GM12872 (cell line): ENCODE measurements around the gene MMEL1.

Experiments used
- TF ChIP-seq, protein P1 (sequence below): IDR thresholded peaks from 3 replicates; pipeline ENCODE4 v1.5.1; 2011; ENCODE audit warnings: low read depth, mild to moderate bottlenecking, low read length, moderate library complexity; ENCODE audit not compliant: insufficient read depth

The MMEL1 gene

GRCh38 chr1:2595261-2595811 lies 37.5 kb downstream of the MMEL1 start:
- TF ChIP-seq, protein P1, sequence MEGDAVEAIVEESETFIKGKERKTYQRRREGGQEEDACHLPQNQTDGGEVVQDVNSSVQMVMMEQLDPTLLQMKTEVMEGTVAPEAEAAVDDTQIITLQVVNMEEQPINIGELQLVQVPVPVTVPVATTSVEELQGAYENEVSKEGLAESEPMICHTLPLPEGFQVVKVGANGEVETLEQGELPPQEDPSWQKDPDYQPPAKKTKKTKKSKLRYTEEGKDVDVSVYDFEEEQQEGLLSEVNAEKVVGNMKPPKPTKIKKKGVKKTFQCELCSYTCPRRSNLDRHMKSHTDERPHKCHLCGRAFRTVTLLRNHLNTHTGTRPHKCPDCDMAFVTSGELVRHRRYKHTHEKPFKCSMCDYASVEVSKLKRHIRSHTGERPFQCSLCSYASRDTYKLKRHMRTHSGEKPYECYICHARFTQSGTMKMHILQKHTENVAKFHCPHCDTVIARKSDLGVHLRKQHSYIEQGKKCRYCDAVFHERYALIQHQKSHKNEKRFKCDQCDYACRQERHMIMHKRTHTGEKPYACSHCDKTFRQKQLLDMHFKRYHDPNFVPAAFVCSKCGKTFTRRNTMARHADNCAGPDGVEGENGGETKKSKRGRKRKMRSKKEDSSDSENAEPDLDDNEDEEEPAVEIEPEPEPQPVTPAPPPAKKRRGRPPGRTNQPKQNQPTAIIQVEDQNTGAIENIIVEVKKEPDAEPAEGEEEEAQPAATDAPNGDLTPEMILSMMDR = no peak

GRCh38 chr1:2594641-2595131 lies 38.1 kb downstream of the MMEL1 start:
- TF ChIP-seq, protein P1 = no peak

- TF ChIP-seq, protein P1 = no peak
These were observed 38.7 kb downstream of the MMEL1 start for GRCh38 chr1:2594001-2594640.

- TF ChIP-seq, protein P1 = no peak
These were observed 39.5 kb downstream of the MMEL1 start for GRCh38 chr1:2593251-2593878.

- TF ChIP-seq, protein P1 = no peak
These were observed 40.1 kb downstream of the MMEL1 start for GRCh38 chr1:2592672-2593071.

DNA sequence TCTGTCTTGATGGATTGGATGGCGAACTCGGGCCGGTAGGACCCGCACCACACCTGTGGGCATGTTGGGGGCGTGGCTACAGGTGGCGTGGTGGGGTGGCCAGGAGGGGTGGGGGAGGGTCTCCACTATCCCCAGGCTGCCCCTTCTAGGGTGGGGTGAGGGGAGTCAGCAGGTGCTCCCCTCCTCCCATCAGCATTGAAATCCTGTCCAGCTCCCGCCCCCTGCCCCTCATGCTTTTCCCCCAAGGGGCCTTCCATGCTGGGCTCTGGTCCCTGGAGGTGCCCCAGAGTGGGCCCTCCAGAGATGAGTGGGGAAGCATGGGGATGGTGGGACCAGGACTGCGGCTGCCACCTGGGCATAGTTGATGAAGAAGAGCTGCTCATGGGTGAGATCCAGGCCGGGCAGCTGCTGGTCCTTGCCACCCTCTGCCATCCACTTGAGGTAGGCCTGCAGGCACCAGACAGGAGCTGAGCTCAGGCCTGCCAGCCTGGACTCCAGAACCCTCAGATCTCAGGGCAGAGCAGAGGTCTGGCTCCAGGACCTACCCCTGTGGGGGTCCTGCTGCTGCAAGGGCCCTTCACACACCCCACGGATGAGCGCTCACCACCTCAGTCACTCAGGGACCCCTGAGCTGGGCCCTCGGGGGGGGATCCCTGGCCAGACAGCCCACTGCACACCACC lies 41.1 kb downstream of the MMEL1 start:
- TF ChIP-seq, protein P1 = no peak

DNA sequence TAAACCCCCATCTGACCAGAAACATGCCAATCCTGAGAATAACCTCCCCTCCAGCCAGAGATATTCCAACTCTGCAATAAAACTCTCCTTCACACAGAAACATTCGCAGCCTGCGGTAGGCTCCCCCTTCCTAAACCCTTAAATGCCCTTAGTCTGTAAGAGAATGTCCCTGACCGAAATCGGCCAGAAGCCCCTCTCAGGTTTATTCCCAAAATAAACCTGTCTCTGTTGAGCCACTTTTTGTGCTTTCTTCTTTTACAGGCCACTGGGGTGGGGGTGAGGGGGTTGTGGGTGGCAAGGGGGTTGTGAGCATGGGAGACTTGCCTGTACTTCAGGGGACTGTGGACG lies 41.6 kb downstream of the MMEL1 start:
- TF ChIP-seq, protein P1 = no peak
